HepG2 (cell line): ENCODE results near the gene CDC42SE1. TPM values are rescaled to one million over a fixed set of nuclear protein-coding genes. Genes with fewer than 3 reads are reported as not detected.

Source experiments
- ARID3A ChIP-seq: IDR thresholded peaks from 2 replicates; pipeline ENCODE4 v1.6.1; 2012; ENCODE audit warnings: low read depth, low read length, improper control_type of control experiment
- CREB3 ChIP-seq: sonication (generic); formaldehyde crosslinking; IDR thresholded peaks from 2 replicates; pipeline ENCODE4 v1.5.0; 2020; ENCODE audit warnings: missing genetic modification reagents
- E2F1 ChIP-seq: sonication (generic); formaldehyde crosslinking; IDR thresholded peaks from 2 replicates; pipeline ENCODE4 v1.5.0; 2020; ENCODE audit warnings: missing genetic modification reagents
- FOXP1 ChIP-seq, 2 experiments: fragments of 450-650 bp in 1 of 2; IDR thresholded peaks; 2 replicates each; pipeline ENCODE4 v1.6.1; 2017 to 2018; ENCODE audit warnings: antibody characterized with exemption in 1 of 2
- JUN ChIP-seq: sonication (generic); formaldehyde crosslinking; IDR thresholded peaks from 2 replicates; pipeline ENCODE4 v1.4.0; 2020; ENCODE audit warnings: mild to moderate bottlenecking, missing genetic modification reagents
- NFE2L2 ChIP-seq: fragments of 150-350 bp; IDR thresholded peaks from 2 replicates; pipeline ENCODE4 v1.6.1; 2014; ENCODE audit warnings: low read length
- PATZ1 ChIP-seq: sonication (generic); formaldehyde crosslinking; IDR thresholded peaks from 2 replicates; pipeline ENCODE4 v1.4.0; 2020; ENCODE audit warnings: missing genetic modification reagents
- POGZ ChIP-seq: sonication (generic); formaldehyde crosslinking; IDR thresholded peaks from 2 replicates; pipeline ENCODE4 v1.4.0; 2020; ENCODE audit warnings: mild to moderate bottlenecking, missing genetic modification reagents
- RAD51 ChIP-seq: fragments of 450-650 bp; IDR thresholded peaks from 2 replicates; pipeline ENCODE4 v1.6.1; 2016; ENCODE audit warnings: borderline replicate concordance
- RXRB ChIP-seq: IDR thresholded peaks from 2 replicates; pipeline ENCODE4 v1.6.1; 2016; ENCODE audit warnings: borderline replicate concordance, missing genetic modification reagents, missing compliant biosample characterization
- SRY ChIP-seq: sonication (generic); formaldehyde crosslinking; IDR thresholded peaks from 2 replicates; pipeline ENCODE4 v1.8.0; 2022; ENCODE audit warnings: mild to moderate bottlenecking, missing genetic modification reagents
- ZBTB8A ChIP-seq: sonication (generic); formaldehyde crosslinking; IDR thresholded peaks from 2 replicates; pipeline ENCODE4 v1.4.0; 2020; ENCODE audit warnings: mild to moderate bottlenecking, low read depth, missing genetic modification reagents, borderline replicate concordance
- ZFX ChIP-seq: sonication (generic); formaldehyde crosslinking; IDR thresholded peaks from 2 replicates; pipeline ENCODE4 v1.4.0; 2020; ENCODE audit warnings: mild to moderate bottlenecking, low read depth, missing genetic modification reagents, moderate library complexity
- ZNF263 ChIP-seq: sonication (generic); formaldehyde crosslinking; IDR thresholded peaks from 2 replicates; pipeline ENCODE4 v1.4.0; 2020; ENCODE audit warnings: missing genetic modification reagents
- ZNF513 ChIP-seq: sonication (generic); formaldehyde crosslinking; conservative IDR thresholded peaks from 2 replicates; pipeline ENCODE4 v1.5.0; 2020; ENCODE audit warnings: missing genetic modification reagents
- ZNF605 ChIP-seq: sonication (generic); formaldehyde crosslinking; IDR thresholded peaks from 2 replicates; pipeline ENCODE4 v1.8.0; 2022; ENCODE audit warnings: mild to moderate bottlenecking, missing genetic modification reagents
- ZNF616 ChIP-seq: sonication (generic); formaldehyde crosslinking; IDR thresholded peaks from 2 replicates; pipeline ENCODE4 v1.5.0; 2020; ENCODE audit warnings: low read depth, mild to moderate bottlenecking, missing genetic modification reagents
- ZNF768 ChIP-seq: sonication (generic); formaldehyde crosslinking; IDR thresholded peaks from 2 replicates; pipeline ENCODE4 v1.4.0; 2020; ENCODE audit warnings: missing genetic modification reagents
- ZNF782 ChIP-seq: sonication (generic); formaldehyde crosslinking; IDR thresholded peaks from 2 replicates; pipeline ENCODE4 v1.4.0; 2020; ENCODE audit warnings: missing genetic modification reagents, mild to moderate bottlenecking, borderline replicate concordance
- ZNF792 ChIP-seq: IDR thresholded peaks from 2 replicates; pipeline ENCODE4 v1.6.1; 2016
- ZXDC ChIP-seq: sonication (generic); formaldehyde crosslinking; IDR thresholded peaks from 2 replicates; pipeline ENCODE4 v1.5.0; 2020; ENCODE audit warnings: mild to moderate bottlenecking, missing genetic modification reagents
- polyA plus RNA-seq, 8 experiments: library from polyadenylated mRNA; depleted of rRNA in 3 of 8; stranded (reverse) in 7 of 8; unstranded in 1 of 8; fragments of >200 nt; fragmentation: Illumina TruSeq in 4 of 8; extraction: Trizol in 4 of 8; gene quantifications; 2 replicates each; pipeline versions ENCODE4 v1.2.1 to v1.2.3, GENCODE V29; 2011 to 2016; ENCODE audit warnings: low read depth in 4 of 8, missing spikeins in 1 of 8, mixed read lengths in 1 of 8; ENCODE audit not compliant: insufficient read depth in 1 of 8
- total RNA-seq, 5 experiments: library from RNA; depleted of rRNA; stranded (reverse); fragments of >200 nt; fragmentation: Illumina TruSeq; extraction: Trizol; gene quantifications; 2 replicates each; pipeline ENCODE4 v1.2.3, GENCODE V29; 2016; ENCODE audit warnings: low read depth in 1 of 5

CDC42SE1 gene
- total and polyA plus RNA-seq, 2 of the 13 experiments (the other 11 are each of a cell fraction or from before 2014, with no cell fraction given) = 17.6 to 17.9 TPM

- TF ChIP-seq ZXDC (CRISPR knock-in tag) (no peak), PATZ1 (no peak), CREB3 (CRISPR knock-in tag) (no peak), E2F1 (CRISPR knock-in tag) (no peak), SRY (CRISPR knock-in tag) (no peak), POGZ (CRISPR knock-in tag) (no peak), ZNF605 (CRISPR knock-in tag) (no peak), ZBTB8A (CRISPR knock-in tag) (no peak), JUN (CRISPR knock-in tag) (no peak), RAD51 (no peak), ZNF513 (CRISPR knock-in tag) (no peak), ARID3A (0 out of 2 replicates have a peak, but pooled peaks have one; percentile 30), NFE2L2 (no peak), ZNF263 (CRISPR knock-in tag) (no peak), ZNF616 (CRISPR knock-in tag) (no peak), FOXP1 (IDR thresholded peaks at IDR 0.05) (no peak; the same call in 1 of the 2 replicates), FOXP1 (CRISPR knock-in tag; IDR thresholded peaks at IDR 0.05) (no peak), ZNF792 (peak; percentile 7; the same call in 1 of the 2 replicates), ZNF768 (CRISPR knock-in tag) (no peak), ZNF782 (CRISPR knock-in tag) (no peak), ZFX (no peak), RXRB (CRISPR knock-in tag) (no peak)
Measured at GRCh38 chr1:151007853-151008243, 51.6 kb downstream of the CDC42SE1 start (continued).
